ENCODE data around the gene PLEKHG4B. TPM values are rescaled to one million over a fixed set of nuclear protein-coding genes. Genes with fewer than 3 reads are reported as not detected.

Gene PLEKHG4B
- total RNA-seq, 1 experiment from 2014 or later: 51.4 TPM

DNA sequence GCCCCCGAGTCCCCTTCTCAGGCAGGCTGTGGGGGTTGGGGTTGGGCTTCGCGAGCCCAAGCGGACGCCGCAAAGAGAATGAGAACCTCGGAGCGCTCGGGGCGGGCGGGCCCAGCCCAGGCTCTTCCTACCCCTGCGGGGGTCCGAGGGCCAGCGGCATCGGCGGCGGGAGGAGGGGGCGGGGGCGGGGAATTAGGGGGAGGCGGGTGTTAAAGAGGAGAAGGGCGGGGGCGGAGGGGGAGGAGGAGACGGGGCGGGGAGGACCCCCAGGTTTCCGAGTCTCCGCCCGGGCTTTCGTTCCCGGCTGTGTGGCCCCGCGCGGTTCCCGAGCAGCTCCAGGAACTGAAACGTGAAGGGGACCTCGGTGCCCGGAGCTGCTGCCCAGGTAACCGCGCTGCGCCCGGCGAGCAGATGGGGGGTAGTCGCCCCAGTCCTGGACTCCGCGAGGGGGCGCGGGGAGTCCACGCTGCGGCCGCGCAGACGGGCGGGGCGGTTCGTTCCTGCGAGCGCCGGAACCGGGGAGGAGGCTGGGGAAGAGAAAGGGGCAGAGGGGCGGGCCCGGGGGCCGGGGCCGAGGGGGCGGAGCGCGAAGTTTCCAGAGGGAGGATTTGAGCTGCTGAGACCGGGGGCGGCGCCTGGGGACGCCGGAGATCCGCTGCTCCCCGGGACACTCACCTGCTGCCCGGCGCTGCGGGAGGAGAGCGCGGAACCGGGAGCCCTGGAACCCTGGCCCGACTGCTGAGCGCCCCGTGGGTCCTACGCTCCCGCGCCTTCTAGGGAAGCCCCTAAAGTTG is 38.4 kb upstream of the PLEKHG4B start (continued):
- TF ChIP-seq, protein P1, sequence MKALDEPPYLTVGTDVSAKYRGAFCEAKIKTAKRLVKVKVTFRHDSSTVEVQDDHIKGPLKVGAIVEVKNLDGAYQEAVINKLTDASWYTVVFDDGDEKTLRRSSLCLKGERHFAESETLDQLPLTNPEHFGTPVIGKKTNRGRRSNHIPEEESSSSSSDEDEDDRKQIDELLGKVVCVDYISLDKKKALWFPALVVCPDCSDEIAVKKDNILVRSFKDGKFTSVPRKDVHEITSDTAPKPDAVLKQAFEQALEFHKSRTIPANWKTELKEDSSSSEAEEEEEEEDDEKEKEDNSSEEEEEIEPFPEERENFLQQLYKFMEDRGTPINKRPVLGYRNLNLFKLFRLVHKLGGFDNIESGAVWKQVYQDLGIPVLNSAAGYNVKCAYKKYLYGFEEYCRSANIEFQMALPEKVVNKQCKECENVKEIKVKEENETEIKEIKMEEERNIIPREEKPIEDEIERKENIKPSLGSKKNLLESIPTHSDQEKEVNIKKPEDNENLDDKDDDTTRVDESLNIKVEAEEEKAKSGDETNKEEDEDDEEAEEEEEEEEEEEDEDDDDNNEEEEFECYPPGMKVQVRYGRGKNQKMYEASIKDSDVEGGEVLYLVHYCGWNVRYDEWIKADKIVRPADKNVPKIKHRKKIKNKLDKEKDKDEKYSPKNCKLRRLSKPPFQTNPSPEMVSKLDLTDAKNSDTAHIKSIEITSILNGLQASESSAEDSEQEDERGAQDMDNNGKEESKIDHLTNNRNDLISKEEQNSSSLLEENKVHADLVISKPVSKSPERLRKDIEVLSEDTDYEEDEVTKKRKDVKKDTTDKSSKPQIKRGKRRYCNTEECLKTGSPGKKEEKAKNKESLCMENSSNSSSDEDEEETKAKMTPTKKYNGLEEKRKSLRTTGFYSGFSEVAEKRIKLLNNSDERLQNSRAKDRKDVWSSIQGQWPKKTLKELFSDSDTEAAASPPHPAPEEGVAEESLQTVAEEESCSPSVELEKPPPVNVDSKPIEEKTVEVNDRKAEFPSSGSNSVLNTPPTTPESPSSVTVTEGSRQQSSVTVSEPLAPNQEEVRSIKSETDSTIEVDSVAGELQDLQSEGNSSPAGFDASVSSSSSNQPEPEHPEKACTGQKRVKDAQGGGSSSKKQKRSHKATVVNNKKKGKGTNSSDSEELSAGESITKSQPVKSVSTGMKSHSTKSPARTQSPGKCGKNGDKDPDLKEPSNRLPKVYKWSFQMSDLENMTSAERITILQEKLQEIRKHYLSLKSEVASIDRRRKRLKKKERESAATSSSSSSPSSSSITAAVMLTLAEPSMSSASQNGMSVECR (CRISPR knock-in tag; IDR thresholded peaks at IDR 0.05; ENCODE audit: borderline replicate concordance): peak; percentile 50; the same call in 1 of the 2 replicates
- no peak for TF ChIP-seq ZNF671 (CRISPR knock-in tag; IDR thresholded peaks at IDR 0.05)
- TF ChIP-seq ATF1 (CRISPR knock-in tag; IDR thresholded peaks at IDR 0.05): no peak
- TF ChIP-seq FOXP1 (CRISPR knock-in tag; IDR thresholded peaks at IDR 0.05; ENCODE audit: borderline replicate concordance): no peak; the same call in 1 of the 2 replicates
- no peak for TF ChIP-seq ZNF416 (CRISPR knock-in tag; IDR thresholded peaks at IDR 0.05)
- TF ChIP-seq, protein P2, sequence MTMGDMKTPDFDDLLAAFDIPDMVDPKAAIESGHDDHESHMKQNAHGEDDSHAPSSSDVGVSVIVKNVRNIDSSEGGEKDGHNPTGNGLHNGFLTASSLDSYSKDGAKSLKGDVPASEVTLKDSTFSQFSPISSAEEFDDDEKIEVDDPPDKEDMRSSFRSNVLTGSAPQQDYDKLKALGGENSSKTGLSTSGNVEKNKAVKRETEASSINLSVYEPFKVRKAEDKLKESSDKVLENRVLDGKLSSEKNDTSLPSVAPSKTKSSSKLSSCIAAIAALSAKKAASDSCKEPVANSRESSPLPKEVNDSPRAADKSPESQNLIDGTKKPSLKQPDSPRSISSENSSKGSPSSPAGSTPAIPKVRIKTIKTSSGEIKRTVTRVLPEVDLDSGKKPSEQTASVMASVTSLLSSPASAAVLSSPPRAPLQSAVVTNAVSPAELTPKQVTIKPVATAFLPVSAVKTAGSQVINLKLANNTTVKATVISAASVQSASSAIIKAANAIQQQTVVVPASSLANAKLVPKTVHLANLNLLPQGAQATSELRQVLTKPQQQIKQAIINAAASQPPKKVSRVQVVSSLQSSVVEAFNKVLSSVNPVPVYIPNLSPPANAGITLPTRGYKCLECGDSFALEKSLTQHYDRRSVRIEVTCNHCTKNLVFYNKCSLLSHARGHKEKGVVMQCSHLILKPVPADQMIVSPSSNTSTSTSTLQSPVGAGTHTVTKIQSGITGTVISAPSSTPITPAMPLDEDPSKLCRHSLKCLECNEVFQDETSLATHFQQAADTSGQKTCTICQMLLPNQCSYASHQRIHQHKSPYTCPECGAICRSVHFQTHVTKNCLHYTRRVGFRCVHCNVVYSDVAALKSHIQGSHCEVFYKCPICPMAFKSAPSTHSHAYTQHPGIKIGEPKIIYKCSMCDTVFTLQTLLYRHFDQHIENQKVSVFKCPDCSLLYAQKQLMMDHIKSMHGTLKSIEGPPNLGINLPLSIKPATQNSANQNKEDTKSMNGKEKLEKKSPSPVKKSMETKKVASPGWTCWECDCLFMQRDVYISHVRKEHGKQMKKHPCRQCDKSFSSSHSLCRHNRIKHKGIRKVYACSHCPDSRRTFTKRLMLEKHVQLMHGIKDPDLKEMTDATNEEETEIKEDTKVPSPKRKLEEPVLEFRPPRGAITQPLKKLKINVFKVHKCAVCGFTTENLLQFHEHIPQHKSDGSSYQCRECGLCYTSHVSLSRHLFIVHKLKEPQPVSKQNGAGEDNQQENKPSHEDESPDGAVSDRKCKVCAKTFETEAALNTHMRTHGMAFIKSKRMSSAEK (CRISPR knock-in tag; IDR thresholded peaks at IDR 0.05; ENCODE audit: borderline replicate concordance): no peak
- peak; percentile 57; the same call in 1 of the 2 replicates for TF ChIP-seq ZNF281 (CRISPR knock-in tag; IDR thresholded peaks at IDR 0.05)
- no peak for TF ChIP-seq ELF4 (CRISPR knock-in tag; IDR thresholded peaks at IDR 0.05; ENCODE audit: low read depth)
- TF ChIP-seq HMGA2 (CRISPR knock-in tag; IDR thresholded peaks at IDR 0.05): no peak
- no peak for TF ChIP-seq ZBTB21 (CRISPR knock-in tag; IDR thresholded peaks at IDR 0.05; ENCODE audit: borderline replicate concordance)
- TF ChIP-seq NFYB (CRISPR knock-in tag; conservative IDR thresholded peaks at IDR 0.05; ENCODE audit: low read depth): no peak
- TF ChIP-seq KAT7 (CRISPR knock-in tag; IDR thresholded peaks at IDR 0.05; ENCODE audit: borderline replicate concordance): no peak
- TF ChIP-seq, protein P3, sequence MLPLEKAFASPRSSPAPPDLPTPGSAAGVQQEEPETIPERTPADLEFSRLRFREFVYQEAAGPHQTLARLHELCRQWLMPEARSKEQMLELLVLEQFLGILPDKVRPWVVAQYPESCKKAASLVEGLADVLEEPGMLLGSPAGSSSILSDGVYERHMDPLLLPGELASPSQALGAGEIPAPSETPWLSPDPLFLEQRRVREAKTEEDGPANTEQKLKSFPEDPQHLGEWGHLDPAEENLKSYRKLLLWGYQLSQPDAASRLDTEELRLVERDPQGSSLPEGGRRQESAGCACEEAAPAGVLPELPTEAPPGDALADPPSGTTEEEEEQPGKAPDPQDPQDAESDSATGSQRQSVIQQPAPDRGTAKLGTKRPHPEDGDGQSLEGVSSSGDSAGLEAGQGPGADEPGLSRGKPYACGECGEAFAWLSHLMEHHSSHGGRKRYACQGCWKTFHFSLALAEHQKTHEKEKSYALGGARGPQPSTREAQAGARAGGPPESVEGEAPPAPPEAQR (CRISPR knock-in tag; IDR thresholded peaks at IDR 0.05): no peak
- no peak for TF ChIP-seq SMAD3 (CRISPR knock-in tag; IDR thresholded peaks at IDR 0.05; ENCODE audit: borderline replicate concordance)
- no peak for TF ChIP-seq ESRRA (CRISPR knock-in tag; IDR thresholded peaks at IDR 0.05; ENCODE audit: borderline replicate concordance)
- TF ChIP-seq SP1 (CRISPR knock-in tag; conservative IDR thresholded peaks at IDR 0.05): peak; percentile 70
- TF ChIP-seq ETV6 (CRISPR knock-in tag; IDR thresholded peaks at IDR 0.05): peak; percentile 67
- no peak for TF ChIP-seq ATF6 (CRISPR knock-in tag; IDR thresholded peaks at IDR 0.05)
- TF ChIP-seq MYBL2 (CRISPR knock-in tag; IDR thresholded peaks at IDR 0.05): no peak
- TF ChIP-seq, protein P4, sequence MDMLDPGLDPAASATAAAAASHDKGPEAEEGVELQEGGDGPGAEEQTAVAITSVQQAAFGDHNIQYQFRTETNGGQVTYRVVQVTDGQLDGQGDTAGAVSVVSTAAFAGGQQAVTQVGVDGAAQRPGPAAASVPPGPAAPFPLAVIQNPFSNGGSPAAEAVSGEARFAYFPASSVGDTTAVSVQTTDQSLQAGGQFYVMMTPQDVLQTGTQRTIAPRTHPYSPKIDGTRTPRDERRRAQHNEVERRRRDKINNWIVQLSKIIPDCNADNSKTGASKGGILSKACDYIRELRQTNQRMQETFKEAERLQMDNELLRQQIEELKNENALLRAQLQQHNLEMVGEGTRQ (CRISPR knock-in tag; IDR thresholded peaks at IDR 0.05): no peak
- TF ChIP-seq ZNF317 (CRISPR knock-in tag; IDR thresholded peaks at IDR 0.05; ENCODE audit: borderline replicate concordance, low read depth): no peak
- TF ChIP-seq, protein P5, sequence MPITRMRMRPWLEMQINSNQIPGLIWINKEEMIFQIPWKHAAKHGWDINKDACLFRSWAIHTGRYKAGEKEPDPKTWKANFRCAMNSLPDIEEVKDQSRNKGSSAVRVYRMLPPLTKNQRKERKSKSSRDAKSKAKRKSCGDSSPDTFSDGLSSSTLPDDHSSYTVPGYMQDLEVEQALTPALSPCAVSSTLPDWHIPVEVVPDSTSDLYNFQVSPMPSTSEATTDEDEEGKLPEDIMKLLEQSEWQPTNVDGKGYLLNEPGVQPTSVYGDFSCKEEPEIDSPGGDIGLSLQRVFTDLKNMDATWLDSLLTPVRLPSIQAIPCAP (CRISPR knock-in tag; IDR thresholded peaks at IDR 0.05): no peak

Data from WTC11 (cell line).